H1 (cell line): ENCODE data around the gene CMBL. TPM values are rescaled to one million over a fixed set of nuclear protein-coding genes. Genes with fewer than 3 reads are reported as not detected.

Source experiments
- HDAC2 ChIP-seq, 2 experiments: fragments of 300-600 bp in 1 of 2; sonication (generic) in 1 of 2; IDR thresholded peaks; 2 replicates each; pipeline ENCODE4 v1.6.1; 2011 to 2012; ENCODE audit warnings: low read depth in 2 of 2, low read length in 2 of 2, mild to moderate bottlenecking in 2 of 2, moderate library complexity in 2 of 2, borderline replicate concordance in 1 of 2, inconsistent platforms in 1 of 2
- polyA plus RNA-seq, 7 experiments: library from polyadenylated mRNA; depleted of rRNA in 3 of 7; stranded (reverse) in 5 of 7; unstranded in 2 of 7; fragments of >200 nt in 5 of 7; fragments of 200-250 nt in 2 of 7; gene quantifications; 1 replicate in 5 of 7; 2 replicates in 1 of 7; 4 replicates in 1 of 7; pipeline versions ENCODE4 v1.2.1 to v1.2.3, GENCODE V29; 2011 to 2013; ENCODE audit warnings: missing spikeins in 2 of 7, mixed read lengths in 2 of 7
- total RNA-seq: library from RNA; stranded (reverse); fragmentation: NEBNext Ultra II Directional; extraction: Animal tissue kit (Norgen Biotek cat#: 25700); gene quantifications from 2 replicates; pipeline ENCODE4 v1.2.1, GENCODE V29; 2021
- TF ChIP-seq, protein P1 (sequence below): IDR thresholded peaks from 2 replicates; pipeline ENCODE4 v1.6.1; 2011; ENCODE audit warnings: low read depth, mild to moderate bottlenecking, low read length; ENCODE audit not compliant: insufficient read depth

Gene CMBL
- total and polyA plus RNA-seq, 2 of the 8 experiments (the other 6 are each of a cell fraction or from before 2014, with no cell fraction given), result 27.9 to 32.1 TPM

DNA sequence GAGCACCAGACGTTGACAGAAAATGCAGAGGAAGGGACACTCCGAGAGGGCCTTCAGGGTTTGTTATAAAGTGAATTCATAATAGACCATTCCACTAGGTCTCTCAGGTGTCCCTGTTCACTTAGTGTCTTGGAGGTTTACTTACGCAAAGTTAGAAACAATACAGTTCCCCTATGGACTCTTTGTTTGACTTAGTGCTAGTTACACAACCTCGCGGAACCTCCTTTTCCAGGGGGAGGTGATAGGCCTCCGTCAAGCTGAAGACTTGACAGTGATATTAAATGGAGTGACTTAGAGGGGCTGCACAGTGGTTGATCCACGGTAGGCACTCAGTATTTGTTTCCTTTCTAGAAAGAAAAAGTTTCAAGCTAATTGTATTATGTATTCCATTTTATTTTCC lies 56.3 kb downstream of the CMBL start (continued):
- TF ChIP-seq, protein P1, sequence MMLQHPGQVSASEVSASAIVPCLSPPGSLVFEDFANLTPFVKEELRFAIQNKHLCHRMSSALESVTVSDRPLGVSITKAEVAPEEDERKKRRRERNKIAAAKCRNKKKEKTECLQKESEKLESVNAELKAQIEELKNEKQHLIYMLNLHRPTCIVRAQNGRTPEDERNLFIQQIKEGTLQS, result no peak
- TF ChIP-seq HDAC2 (IDR thresholded peaks at IDR 0.05; ENCODE audit: borderline replicate concordance in 1 of 2, low read depth in 2 of 2, low read length in 2 of 2), result no peak
- TF ChIP-seq, all 59 proteins: peak for 0
